ENCODE results near the gene A3GALT2. TPM values are rescaled to one million over a fixed set of nuclear protein-coding genes. Genes with fewer than 3 reads are reported as not detected.
A peak's percentile ranks its signal among the peaks of the same experiment; 100 is the strongest.

A3GALT2 gene
- total RNA-seq, 1 experiment from 2014 or later, result not detected

DNA sequence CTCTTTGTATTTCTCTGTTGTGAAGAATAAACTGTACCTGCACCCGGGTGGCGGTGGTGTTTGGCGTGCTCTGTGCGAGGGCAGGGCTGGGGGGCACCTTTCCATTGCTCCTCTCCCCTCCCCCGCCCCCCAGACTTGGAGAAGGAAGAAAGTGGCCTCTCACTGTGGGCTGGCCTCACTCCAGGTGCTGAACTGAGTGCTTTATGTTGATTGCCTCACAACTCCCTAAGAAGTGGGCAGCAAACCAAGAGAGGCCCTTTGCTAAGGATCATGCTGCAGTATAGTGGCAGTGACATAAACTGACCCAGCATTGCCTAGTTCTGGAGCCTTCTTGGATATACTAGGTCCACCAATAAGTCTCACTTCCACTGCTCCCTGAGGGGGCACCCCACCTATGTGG, 20.2 kb downstream of the A3GALT2 start:
- H3K4me2 ChIP-seq (ENCODE audit: insufficient read depth, insufficient read length, low read length), result no peak overlapping the region
- TF ChIP-seq, protein P1, sequence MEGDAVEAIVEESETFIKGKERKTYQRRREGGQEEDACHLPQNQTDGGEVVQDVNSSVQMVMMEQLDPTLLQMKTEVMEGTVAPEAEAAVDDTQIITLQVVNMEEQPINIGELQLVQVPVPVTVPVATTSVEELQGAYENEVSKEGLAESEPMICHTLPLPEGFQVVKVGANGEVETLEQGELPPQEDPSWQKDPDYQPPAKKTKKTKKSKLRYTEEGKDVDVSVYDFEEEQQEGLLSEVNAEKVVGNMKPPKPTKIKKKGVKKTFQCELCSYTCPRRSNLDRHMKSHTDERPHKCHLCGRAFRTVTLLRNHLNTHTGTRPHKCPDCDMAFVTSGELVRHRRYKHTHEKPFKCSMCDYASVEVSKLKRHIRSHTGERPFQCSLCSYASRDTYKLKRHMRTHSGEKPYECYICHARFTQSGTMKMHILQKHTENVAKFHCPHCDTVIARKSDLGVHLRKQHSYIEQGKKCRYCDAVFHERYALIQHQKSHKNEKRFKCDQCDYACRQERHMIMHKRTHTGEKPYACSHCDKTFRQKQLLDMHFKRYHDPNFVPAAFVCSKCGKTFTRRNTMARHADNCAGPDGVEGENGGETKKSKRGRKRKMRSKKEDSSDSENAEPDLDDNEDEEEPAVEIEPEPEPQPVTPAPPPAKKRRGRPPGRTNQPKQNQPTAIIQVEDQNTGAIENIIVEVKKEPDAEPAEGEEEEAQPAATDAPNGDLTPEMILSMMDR (conservative IDR thresholded peaks at IDR 0.05), result no peak
- no peak overlapping the region for H3K56ac ChIP-seq (ENCODE audit: insufficient read length, low read depth, low read length)
- H3K23ac ChIP-seq (ENCODE audit: insufficient read length, low read depth, low read length), result no peak overlapping the region
- H4K8ac ChIP-seq (replicated peaks; ENCODE audit: insufficient read length, low read depth, low read length), result no peak overlapping the region
- Mint-ChIP-seq H3K4me1 (peaks cover 9 to 18% of the 10 kb centered on the region in 2 experiments), H3K27ac (peak overlapping the region in 2 of 3 experiments; percentile 54 to 70; a peak in 1 of 7 replicates), H3K36me3 (ENCODE audit: insufficient read depth in 1 of 3, low read depth in 3 of 3) (peaks cover 32 to 38% (median 32%) of the 10 kb centered on the region in 3 experiments), H3K4me3 (no peak overlapping the region), H3K9me3 (peaks cover 0 to 4% of the 10 kb centered on the region in 2 experiments; a peak in 3 of 5 replicates), H3K27me3 (ENCODE audit: low read depth) (peaks cover 5% of the 10 kb centered on the region)
- no peak overlapping the region for H2BK120ac ChIP-seq (ENCODE audit: low read depth, low read length, poor library complexity, severe bottlenecking)
- WGBS (ENCODE audit: extremely low coverage, insufficient read length, low lambda C conversion rate), result no CpG with 5 or more reads among the region's 5 CpGs
- H3K27ac ChIP-seq (ENCODE audit: insufficient read length, low read depth, low read length), result no peak overlapping the region
- H2BK20ac ChIP-seq (ENCODE audit: low read depth, low read length, poor library complexity, severe bottlenecking), result no peak overlapping the region
- no peak overlapping the region for H3T11ph ChIP-seq (ENCODE audit: low read length)
- no peak overlapping the region for H4K5ac ChIP-seq (ENCODE audit: insufficient read length, low read depth, low read length)
- H3K27me3 ChIP-seq (ENCODE audit: insufficient read depth, low read length), result no peaks in the 10 kb centered on the region
- H2AFZ ChIP-seq (ENCODE audit: low read length), result no peak overlapping the region
- no peak overlapping the region for H2BK15ac ChIP-seq (ENCODE audit: low read depth, low read length)
- H3K14ac ChIP-seq (ENCODE audit: insufficient read depth, low read length), result no peak overlapping the region
- H3K79me1 ChIP-seq (ENCODE audit: insufficient read depth, low read depth, low read length, poor library complexity, severe bottlenecking), result no peaks in the 10 kb centered on the region
- no peak for DNase-seq
- H3K23me2 ChIP-seq (ENCODE audit: insufficient read length, low read depth, low read length, poor library complexity, severe bottlenecking), result no peaks in the 10 kb centered on the region
- no peak overlapping the region for H2BK12ac ChIP-seq (ENCODE audit: insufficient read length, low read depth, low read length)
- H3K9me3 ChIP-seq (ENCODE audit: control insufficient read depth, low read depth, low read length), result no peaks in the 10 kb centered on the region
- H2BK5ac ChIP-seq (ENCODE audit: insufficient read length, low read length), result no peak overlapping the region
- no peaks in the 10 kb centered on the region for H4K20me1 ChIP-seq (ENCODE audit: control insufficient read depth, insufficient read depth, insufficient read length)
- no peak overlapping the region for H3K9ac ChIP-seq (ENCODE audit: extremely low read depth, insufficient read length, low read length)
- no peak overlapping the region for H3K4ac ChIP-seq (ENCODE audit: low read depth, low read length)
- H3K4me1 ChIP-seq (ENCODE audit: insufficient read depth, low read length), result no peaks in the 10 kb centered on the region
- H2AK5ac ChIP-seq (ENCODE audit: insufficient read length, low read length), result no peak overlapping the region
- H3K79me2 ChIP-seq (ENCODE audit: insufficient read depth, low read length), result no peaks in the 10 kb centered on the region
- H3K18ac ChIP-seq (ENCODE audit: insufficient read length, low read depth, low read length), result no peak overlapping the region
- H4K91ac ChIP-seq (ENCODE audit: insufficient read length, low read depth, low read length), result no peak overlapping the region

Measured in H9 (cell line).